Measurements from ENCODE around the gene KCNJ10. TPM values are rescaled to one million over a fixed set of nuclear protein-coding genes. Genes with fewer than 3 reads are reported as not detected.

KCNJ10 gene
- total and polyA plus RNA-seq, 2 donors (not counting 3 experiments of a cell fraction or from before 2014, with no cell fraction given), result not detected

DNA sequence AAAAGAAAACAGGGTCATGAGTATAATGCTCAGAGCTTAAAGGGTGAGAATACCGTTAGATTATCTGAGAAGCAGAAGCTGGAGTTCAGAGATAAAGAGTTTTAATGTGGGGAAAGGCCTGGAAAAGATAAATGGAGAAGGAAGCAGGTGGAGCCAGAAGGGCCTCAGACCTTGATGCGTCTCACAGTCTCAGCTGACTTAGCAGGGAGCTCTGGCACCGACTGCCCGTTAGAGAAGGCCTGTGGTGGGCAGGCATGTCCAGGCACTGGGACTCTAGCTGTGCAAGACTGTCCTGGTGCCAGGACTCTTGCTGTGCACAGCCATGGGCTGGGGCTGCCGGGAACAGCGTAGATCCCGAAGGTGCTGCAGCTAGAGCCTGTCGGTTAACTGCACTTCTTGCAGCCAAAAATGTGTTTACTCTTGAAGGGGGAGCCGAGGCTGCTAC, 112.1 kb downstream of the KCNJ10 start:
- BruUV-seq (replicated peaks), result no TSS peak

DNA sequence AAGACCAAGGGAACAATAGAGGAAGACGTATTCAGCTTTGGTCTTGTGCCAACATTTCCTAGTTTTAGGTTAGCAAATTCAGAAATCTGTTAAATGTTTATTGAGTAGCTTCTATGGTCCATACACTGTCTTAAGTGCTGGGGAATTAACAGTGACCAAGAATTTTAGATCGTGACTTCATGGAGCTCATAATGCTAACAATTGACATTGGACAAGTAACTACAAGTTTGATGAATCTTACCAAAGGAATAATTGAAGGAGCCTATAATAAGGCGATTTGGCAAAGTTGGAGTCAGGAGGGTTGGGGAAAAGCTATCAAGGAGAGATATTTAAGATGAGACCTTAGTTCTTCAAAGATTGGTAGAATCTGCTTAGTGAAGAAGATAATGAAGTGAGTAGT, 114.5 kb downstream of the KCNJ10 start:
- intact Hi-C loops (cut with micrococcal nuclease), result no loop called here
- peaks cover 18 to 22% of the 10 kb centered on the region in 2 experiments for H3K27me3 ChIP-seq (ENCODE audit: control insufficient read depth in 2 of 2, insufficient read depth in 2 of 2, low read length in 2 of 2)
- ChIA-PET POLR2A (no interaction called here), CTCF (interaction anchor here (1.0 to 1.8 kb wide), 3 partner anchors 16 to 52 kb away, joined by 3 to 7 read pairs (median 5); no protein-coding TSS in a partner anchor)
- no peak for FAIRE-seq
- no peak overlapping the region for H3K9ac ChIP-seq (replicated peaks; ENCODE audit: extremely low read depth, insufficient read depth, low read length)
- H2AFZ ChIP-seq (ENCODE audit: low read depth, low read length), result no peak overlapping the region
- no peak overlapping the region for H3K4me3 ChIP-seq (replicated peaks in 1 of 3; ENCODE audit: insufficient read depth in 1 of 3, low read depth in 1 of 3, low read length in 3 of 3)
- BruUV-seq (replicated peaks), result no TSS peak
- no peak for DNase-seq (ENCODE audit: low read depth, low spot score)
- no peaks in the 10 kb centered on the region for H3K9me3 ChIP-seq (replicated peaks; ENCODE audit: control insufficient read depth, insufficient read depth, low read length)
- dilution Hi-C loops (cut with MboI; ENCODE audit: extremely low pct_ligation_motif_present, low sequenced_read_pairs), result no loop called here
- no peaks in the 10 kb centered on the region for H3K36me3 ChIP-seq (ENCODE audit: control insufficient read depth in 2 of 2, extremely low read depth in 1 of 2, insufficient read depth in 2 of 2, low read length in 2 of 2)
- no peaks in the 10 kb centered on the region for H4K20me1 ChIP-seq (replicated peaks; ENCODE audit: control insufficient read depth, extremely low read depth, insufficient read depth, low read length)
- no peaks in the 10 kb centered on the region for H3K79me2 ChIP-seq (ENCODE audit: control insufficient read depth, insufficient read depth, low read length)
- no peaks in the 10 kb centered on the region for H3K9me1 ChIP-seq (replicated peaks; ENCODE audit: control insufficient read depth, extremely low read depth, insufficient read depth, low read length)
- no peak overlapping the region for H3K4me2 ChIP-seq (ENCODE audit: insufficient read depth, low read length)
- TF ChIP-seq MYC (IDR thresholded peaks at IDR 0.05; ENCODE audit: low read depth, low read length) (no peak), MAX (IDR thresholded peaks at IDR 0.05; ENCODE audit: insufficient read depth, insufficient read length) (no peak), GATA2 (IDR thresholded peaks at IDR 0.05; ENCODE audit: insufficient read depth, insufficient read length, low read depth, low read length) (no peak), POLR2AphosphoS5 (IDR thresholded peaks at IDR 0.05; ENCODE audit: insufficient read depth, low read depth, low read length) (no peak), JUN (IDR thresholded peaks at IDR 0.05; ENCODE audit: borderline replicate concordance, insufficient read depth, insufficient read length, low read depth) (no peak), FOS (IDR thresholded peaks at IDR 0.05; ENCODE audit: borderline replicate concordance, insufficient read depth, low read length) (no peak), POLR2A (IDR thresholded peaks at IDR 0.05; ENCODE audit: low read depth, low read length) (no peak), EZH2 (IDR thresholded peaks at IDR 0.05; ENCODE audit: borderline replicate concordance, low read depth, low read length, severe bottlenecking) (no peak)
- TF ChIP-seq, protein P1, sequence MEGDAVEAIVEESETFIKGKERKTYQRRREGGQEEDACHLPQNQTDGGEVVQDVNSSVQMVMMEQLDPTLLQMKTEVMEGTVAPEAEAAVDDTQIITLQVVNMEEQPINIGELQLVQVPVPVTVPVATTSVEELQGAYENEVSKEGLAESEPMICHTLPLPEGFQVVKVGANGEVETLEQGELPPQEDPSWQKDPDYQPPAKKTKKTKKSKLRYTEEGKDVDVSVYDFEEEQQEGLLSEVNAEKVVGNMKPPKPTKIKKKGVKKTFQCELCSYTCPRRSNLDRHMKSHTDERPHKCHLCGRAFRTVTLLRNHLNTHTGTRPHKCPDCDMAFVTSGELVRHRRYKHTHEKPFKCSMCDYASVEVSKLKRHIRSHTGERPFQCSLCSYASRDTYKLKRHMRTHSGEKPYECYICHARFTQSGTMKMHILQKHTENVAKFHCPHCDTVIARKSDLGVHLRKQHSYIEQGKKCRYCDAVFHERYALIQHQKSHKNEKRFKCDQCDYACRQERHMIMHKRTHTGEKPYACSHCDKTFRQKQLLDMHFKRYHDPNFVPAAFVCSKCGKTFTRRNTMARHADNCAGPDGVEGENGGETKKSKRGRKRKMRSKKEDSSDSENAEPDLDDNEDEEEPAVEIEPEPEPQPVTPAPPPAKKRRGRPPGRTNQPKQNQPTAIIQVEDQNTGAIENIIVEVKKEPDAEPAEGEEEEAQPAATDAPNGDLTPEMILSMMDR (IDR thresholded peaks at IDR 0.05; ENCODE audit: extremely low read depth in 1 of 2, insufficient read depth in 1 of 2, low read depth in 1 of 2, low read length in 2 of 2), result no peak
- no peak overlapping the region for H3K27ac ChIP-seq (ENCODE audit: insufficient read depth, low read depth, low read length)
- no peaks in the 10 kb centered on the region for H3K4me1 ChIP-seq (ENCODE audit: control insufficient read depth, extremely low read depth, insufficient read depth, low read length)

More for the DNA sequence above, 112.1 kb downstream of the KCNJ10 start:
- CTCF ChIA-PET, result interaction anchor here (1.0 to 1.8 kb wide), 4 partner anchors 8 to 50 kb away, joined by 3 to 8 read pairs (median 8); partner anchors contain the start of gene IGSF9
- POLR2A ChIA-PET, result no interaction called here
- H3K9me3 ChIP-seq (replicated peaks; ENCODE audit: control insufficient read depth, insufficient read depth, low read length), result no peaks in the 10 kb centered on the region
- intact Hi-C loops (cut with micrococcal nuclease), result no loop called here
- no peaks in the 10 kb centered on the region for H3K9me1 ChIP-seq (replicated peaks; ENCODE audit: control insufficient read depth, extremely low read depth, insufficient read depth, low read length)
- H3K27me3 ChIP-seq (ENCODE audit: control insufficient read depth in 2 of 2, insufficient read depth in 2 of 2, low read length in 2 of 2), result peaks cover 7 to 11% of the 10 kb centered on the region in 2 experiments
- no peak overlapping the region for H3K9ac ChIP-seq (replicated peaks; ENCODE audit: extremely low read depth, insufficient read depth, low read length)
- dilution Hi-C loops (cut with MboI; ENCODE audit: extremely low pct_ligation_motif_present, low sequenced_read_pairs), result no loop called here
- FAIRE-seq, result no peak
- no peaks in the 10 kb centered on the region for H4K20me1 ChIP-seq (replicated peaks; ENCODE audit: control insufficient read depth, extremely low read depth, insufficient read depth, low read length)
- H2AFZ ChIP-seq (ENCODE audit: low read depth, low read length), result no peak overlapping the region
- DNase-seq (ENCODE audit: low read depth, low spot score), result no peak
- TF ChIP-seq POLR2AphosphoS5 (IDR thresholded peaks at IDR 0.05; ENCODE audit: insufficient read depth, low read depth, low read length) (no peak), JUN (IDR thresholded peaks at IDR 0.05; ENCODE audit: borderline replicate concordance, insufficient read depth, insufficient read length, low read depth) (no peak), FOS (IDR thresholded peaks at IDR 0.05; ENCODE audit: borderline replicate concordance, insufficient read depth, low read length) (no peak), GATA2 (IDR thresholded peaks at IDR 0.05; ENCODE audit: insufficient read depth, insufficient read length, low read depth, low read length) (no peak)
- TF ChIP-seq, protein P1 (IDR thresholded peaks at IDR 0.05; ENCODE audit: extremely low read depth in 1 of 2, insufficient read depth in 1 of 2, low read depth in 1 of 2, low read length in 2 of 2), result no peak
- no peak overlapping the region for H3K4me2 ChIP-seq (ENCODE audit: insufficient read depth, low read length)
- no peak overlapping the region for H3K4me3 ChIP-seq (replicated peaks in 1 of 3; ENCODE audit: insufficient read depth in 1 of 3, low read depth in 1 of 3, low read length in 3 of 3)
- H3K27ac ChIP-seq (ENCODE audit: insufficient read depth, low read depth, low read length), result no peak overlapping the region
- H3K4me1 ChIP-seq (ENCODE audit: control insufficient read depth, extremely low read depth, insufficient read depth, low read length), result no peaks in the 10 kb centered on the region
- no peaks in the 10 kb centered on the region for H3K79me2 ChIP-seq (ENCODE audit: control insufficient read depth, insufficient read depth, low read length)
- H3K36me3 ChIP-seq (ENCODE audit: control insufficient read depth in 2 of 2, extremely low read depth in 1 of 2, insufficient read depth in 2 of 2, low read length in 2 of 2), result no peaks in the 10 kb centered on the region

Data from endothelial cell of umbilical vein (primary cell).